Glomerular endothelial cell (primary cell): ENCODE results near the gene CABP5. TPM values are rescaled to one million over a fixed set of nuclear protein-coding genes. Genes with fewer than 3 reads are reported as not detected.
"Not testable (repeated sequence)": the region's sequence is repeated elsewhere in the genome, so short reads cannot be mapped to it uniquely, and the experiment has no call there.

Source experiments
- DNase-seq: peaks from one replicate; pipeline ENCODE4 v3.0.0-alpha.2; 2011; ENCODE audit warnings: low read depth, low spot score; ENCODE audit errors: extremely low read depth
- total RNA-seq: library from RNA; depleted of rRNA; stranded (reverse); fragments of >200 nt; gene quantifications from 2 replicates; pipeline ENCODE4 v1.2.3, GENCODE V29; 2015

Gene CABP5
- total RNA-seq, result not detected in 2 replicates

- no peak for DNase-seq
These were observed at the start of gene CABP5 for GRCh38 chr19:48043675-48044258. CABP5 (minus strand) TSS chr19:48044079; CDS start chr19:48043922, 157 bp downstream.

DNA sequence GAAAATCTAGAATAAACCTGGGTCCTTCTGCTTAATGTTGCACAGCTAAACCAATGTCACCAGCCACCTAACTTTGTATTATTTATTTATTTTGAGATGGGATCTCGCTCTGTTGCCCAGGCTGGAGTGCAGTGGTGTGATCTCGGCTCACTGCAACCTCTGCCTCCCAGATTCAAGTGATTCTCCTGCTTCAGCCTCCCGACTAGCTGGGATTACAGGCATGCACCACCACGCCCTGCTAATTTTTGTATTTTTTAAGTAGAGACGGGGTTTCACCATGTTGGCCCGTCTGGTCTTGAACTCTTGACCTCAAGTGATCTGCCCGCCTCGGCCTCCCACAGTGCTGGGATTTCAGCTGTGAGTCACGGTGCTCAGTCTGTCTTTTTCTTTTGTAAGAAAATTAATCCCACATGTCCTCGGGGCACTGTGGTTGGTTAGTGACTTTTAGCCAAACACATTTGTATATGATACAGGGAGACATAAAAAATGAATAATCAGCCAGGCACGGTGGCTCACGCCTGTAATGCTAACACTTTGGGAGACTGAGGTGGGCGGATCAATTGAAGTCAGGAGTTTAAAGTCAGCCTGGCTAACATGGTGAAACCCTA lies 47.3 kb upstream of the CABP5 start:
- DNase-seq, result not testable (repeated sequence)

- no peak for DNase-seq
These were observed 46.5 kb upstream of the CABP5 start for GRCh38 chr19:48090281-48090802.

GRCh38 chr19:48088991-48089390 lies 45.1 kb upstream of the CABP5 start:
- not testable (repeated sequence) for DNase-seq

GRCh38 chr19:48085904-48086864 lies 42.3 kb upstream of the CABP5 start:
- DNase-seq, result no peak

DNA sequence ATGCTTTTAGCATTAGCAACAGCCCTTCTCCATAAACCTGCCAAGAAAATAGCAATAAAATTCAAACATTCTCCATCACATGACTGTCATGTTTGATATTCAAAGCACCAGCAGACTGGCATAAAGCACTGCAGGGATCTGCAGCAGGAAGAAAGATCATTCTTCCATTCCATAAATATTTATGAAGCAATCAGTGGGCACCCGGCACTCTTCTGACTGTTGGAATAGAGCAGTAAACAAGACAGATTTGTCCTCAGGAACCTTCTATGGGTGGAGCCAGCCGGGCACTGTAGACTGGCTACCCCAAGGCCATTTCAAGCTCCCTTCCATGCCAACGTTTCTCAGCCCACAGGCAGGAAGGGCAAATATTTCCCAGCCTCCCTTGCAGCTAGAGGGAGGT lies 41.2 kb upstream of the CABP5 start:
- no peak for DNase-seq

DNA sequence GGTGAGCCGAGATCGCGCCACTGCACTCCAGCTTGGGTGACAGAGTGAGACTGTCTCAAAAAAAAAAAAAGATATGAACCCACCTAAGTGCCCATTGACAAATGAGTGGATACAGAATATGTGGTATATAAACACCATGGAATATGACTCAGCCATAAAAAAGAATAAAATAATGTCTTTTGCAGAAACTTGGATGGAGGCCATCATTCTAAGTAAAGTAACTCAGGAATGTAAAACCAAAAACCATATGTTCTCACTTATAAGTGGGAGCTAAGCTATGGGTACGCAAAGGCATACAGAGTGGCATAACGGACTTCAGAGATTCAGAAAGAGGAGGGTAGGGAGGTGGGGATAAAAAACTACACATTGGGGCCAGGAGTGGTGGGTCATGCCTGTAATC lies 37.2 kb upstream of the CABP5 start:
- no peak for DNase-seq

- not testable (repeated sequence) for DNase-seq
These were observed 26.4 kb upstream of the CABP5 start for GRCh38 chr19:48070177-48070769.

DNA sequence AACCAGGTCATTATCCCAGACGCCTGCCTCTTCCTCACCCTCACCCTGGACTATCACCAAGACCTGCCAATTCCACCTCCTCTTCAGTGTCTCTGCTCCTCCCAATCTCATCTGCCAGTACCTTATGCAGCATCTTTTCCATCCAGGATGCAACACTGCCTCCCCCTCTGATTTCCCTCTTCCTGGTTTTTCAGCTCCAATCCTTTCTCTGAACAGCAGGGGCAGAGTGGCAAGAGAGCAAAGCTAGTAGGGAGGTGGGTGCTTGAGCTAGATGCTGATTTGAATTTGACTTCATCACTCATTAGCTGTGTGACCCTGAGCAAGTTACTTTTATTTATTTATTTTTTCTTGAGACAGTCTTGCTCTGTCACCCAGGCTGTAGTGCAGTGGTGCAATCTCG lies 25.6 kb upstream of the CABP5 start:
- DNase-seq, result no peak

DNA sequence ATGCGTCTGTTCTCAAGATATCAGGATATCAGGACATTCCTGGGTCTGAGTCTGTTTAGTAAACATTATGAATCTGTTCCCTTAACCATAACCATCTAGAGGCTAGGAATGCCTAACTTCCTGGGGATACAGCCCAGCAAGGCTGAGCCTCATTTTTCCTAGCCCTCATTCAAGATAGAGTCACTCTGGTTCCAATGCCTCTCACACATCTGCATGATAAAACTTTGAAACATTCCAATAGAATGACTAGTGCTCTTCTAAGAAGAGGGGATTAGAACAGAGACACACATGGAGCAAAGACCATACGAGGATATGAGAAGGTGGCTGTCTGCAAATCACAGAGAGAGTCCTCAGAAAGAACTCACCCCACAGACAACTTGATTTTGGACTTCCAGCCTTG lies 20.6 kb upstream of the CABP5 start:
- no peak for DNase-seq

DNA sequence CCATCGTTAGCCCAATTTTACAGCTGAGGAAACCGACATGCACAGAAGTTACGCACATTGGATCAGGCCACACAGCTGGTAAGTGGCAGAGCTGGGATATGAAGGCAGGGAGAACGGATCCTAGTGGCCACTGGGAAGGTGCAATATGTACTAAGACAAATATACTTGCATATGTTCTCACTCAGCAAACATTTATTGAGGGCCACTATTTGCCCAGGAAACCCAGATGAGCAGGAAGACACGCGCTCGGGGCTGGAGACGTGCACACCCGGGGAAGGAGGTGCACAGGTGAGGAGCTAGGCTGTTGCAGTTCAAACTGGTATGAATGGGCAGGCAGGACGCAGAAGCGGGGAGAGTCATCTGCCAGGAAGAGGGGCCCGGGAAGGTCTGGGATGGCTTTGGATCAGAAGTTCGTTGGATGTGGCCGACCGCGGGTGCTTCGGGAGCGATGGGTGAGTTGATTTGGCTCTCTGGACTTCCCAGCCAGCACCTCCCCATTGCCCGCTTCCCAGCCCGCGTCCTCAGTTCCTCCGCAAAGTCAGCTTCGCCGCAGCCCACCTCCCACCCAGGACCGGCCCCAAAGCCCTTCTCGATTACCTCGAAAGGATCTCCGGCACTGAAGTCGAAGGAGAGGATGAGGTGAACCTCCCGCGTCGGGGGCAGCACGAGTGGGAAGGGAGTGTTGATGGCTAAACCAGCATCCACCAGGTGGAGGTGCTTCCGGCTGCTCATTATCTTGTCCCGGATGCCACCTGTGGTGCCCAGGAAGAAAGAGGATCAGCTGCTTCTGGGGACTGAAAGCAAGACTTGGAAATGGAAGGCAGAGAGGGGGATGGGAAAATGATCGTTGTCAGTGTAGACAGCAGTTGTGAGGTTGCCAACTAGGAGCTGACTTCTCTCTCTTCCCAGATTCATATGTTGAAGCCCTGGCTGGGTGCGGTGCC lies 17.8 kb upstream of the CABP5 start:
- DNase-seq, result no peak

GRCh38 chr19:48060381-48060780 lies 16.5 kb upstream of the CABP5 start:
- no peak for DNase-seq

DNA sequence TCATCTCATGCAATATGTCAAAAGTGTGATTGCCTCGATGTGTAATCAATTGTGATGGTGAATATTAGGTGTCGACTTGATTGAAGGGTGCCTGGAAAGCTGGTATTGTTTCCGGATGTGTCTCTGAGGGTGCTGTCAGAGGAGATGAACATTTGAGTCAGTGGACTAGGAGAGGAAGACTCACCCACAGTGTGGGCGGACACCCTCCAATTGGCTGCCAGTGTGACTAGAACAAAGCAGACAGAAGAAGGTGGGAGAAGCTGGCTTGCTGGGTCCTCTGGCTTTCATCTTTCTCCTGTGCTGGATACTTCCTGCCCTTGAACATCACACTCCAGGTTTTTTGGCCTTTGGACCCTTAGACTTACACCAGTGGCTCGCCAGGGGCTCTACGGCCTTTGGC lies 15.5 kb upstream of the CABP5 start:
- no peak for DNase-seq

GRCh38 chr19:48053856-48054255 lies 10.0 kb upstream of the CABP5 start:
- no peak for DNase-seq

DNA sequence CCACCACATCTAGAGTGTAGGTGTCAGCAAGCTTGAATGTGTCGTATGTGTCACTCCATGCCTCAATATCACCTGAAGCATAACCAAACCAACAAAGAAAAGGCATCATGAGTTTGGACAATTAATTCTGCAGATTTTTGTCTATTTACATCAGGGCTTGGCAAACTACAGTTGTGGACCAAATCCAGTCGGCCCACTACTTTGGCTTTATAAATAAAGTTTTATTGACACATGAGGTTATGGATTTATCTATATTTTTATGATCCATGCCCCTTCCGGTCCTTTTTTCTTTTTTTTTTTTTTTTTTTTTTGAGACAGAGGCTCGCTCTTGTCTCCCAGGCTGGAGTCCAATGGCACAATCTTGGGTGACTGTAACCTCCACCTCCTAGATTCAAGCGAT lies 9.2 kb upstream of the CABP5 start:
- no peak for DNase-seq

DNA sequence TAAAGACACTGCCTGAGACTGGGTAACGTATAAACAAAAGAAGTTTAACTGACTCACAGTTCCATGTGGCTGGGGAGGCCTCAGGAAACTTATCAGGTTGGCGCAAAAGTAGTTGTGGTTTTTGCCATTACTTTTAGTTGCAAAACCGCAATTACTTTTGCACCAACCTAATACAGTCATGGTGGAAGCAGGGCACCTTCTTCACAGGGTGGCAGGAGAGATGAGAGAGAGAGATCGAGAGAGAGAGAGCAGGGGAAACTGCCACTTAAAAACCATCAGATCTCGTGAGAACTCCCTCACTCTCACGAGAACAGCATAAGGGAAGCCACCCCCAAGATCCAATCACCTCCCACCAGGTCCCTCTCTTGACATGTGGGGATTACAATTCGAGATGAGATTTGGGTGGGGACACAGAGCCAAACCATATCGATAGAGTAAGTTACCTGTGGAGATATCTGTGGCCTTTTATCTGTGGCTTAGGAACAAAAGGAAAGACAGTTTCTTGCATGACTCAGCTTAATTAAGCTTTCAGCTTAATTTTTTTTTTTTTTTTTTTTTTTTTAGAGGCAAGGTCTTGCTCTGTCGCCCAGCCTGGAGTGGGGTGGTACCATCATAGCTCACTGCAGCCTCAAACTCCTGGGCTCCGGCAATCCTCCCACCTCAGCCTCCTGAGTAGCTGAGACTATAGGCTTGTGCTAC lies 7.6 kb upstream of the CABP5 start:
- DNase-seq, result no peak

DNA sequence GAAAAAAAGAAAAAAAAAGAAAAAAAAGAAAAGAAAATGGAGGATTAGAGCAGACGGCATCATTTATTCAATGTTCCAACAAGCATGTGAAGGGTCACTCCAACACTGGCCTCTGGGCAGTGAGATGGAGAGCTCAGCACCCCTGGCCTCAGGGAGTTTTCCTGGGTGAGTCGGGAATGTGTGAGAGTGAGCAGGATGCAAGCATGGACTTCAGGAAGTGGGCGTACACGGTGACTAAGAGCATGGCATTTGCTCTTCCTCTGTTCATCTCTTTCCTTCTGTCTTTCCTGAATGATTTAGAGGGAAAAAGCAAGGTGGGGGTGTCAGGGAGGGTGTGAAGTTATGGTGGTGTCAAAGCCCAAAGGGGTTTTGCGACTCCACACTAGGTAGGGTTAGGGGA lies 682 bp upstream of the CABP5 start:
- DNase-seq, result no peak

GRCh38 chr19:48041877-48042580 lies 1.9 kb downstream of the CABP5 start:
- DNase-seq, result no peak

- no peak for DNase-seq
These were observed 7.1 kb downstream of the CABP5 start for GRCh38 chr19:48036765-48037164.
